ENCODE data around the gene LMX1B.
"Not testable (repeated sequence)": the region's sequence is repeated elsewhere in the genome, so short reads cannot be mapped to it uniquely, and the experiment has no call there.

LMX1B gene

DNA sequence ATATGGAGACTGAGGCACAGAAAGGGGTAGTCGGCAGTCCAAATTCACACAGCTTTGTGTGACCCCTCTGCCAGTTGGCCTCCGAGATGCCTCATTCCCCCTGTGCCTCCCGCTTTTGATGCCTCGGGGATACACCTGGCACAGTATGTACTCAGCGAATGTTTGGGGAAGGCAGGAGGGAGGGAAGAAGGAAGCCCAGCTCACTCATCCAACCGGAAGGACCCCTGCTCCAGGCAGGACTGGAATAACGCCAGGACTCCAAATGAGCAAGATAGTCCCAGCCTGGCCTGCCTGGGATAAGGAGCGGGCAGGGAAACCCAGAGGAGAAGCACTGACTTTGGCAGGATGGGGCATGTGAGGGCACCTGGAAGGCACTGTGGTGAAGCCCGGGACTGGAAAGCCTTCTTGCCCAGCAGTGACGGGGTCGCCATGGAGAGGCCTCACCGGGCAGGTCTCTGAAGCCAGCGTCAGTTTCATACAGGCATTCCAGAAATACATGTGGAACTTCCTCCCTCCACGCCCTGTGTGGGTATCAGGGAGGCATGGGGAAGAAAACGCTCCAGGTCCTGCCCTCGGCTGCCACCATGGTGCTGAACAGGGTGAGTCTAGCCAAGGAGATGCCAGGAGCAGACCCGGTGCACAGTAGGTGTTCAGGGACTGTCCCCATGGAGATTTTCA lies 20.3 kb downstream of the LMX1B start:
- DNase-seq (ENCODE audit: low read depth) = no peak

DNA sequence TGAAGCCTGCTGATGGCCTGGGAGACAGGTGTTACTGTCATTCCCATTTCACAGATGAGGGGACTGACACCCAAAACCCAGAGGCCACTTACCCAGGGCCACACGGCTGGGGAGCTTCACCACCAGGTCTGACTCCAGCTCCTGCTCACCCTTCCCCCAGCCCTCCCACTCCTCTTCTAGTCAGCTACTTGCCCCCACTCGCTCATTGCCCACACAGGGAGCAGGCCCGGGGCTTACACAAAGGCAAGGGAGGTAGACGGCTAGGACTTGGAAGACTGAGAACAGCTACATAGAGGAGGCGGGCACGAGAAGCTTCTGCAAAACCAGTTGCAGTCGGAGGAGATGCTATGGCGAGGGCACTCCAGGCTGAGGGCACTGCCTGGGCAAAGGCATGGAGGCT lies 21.3 kb downstream of the LMX1B start:
- DNase-seq (ENCODE audit: low read depth) = no peak

DNA sequence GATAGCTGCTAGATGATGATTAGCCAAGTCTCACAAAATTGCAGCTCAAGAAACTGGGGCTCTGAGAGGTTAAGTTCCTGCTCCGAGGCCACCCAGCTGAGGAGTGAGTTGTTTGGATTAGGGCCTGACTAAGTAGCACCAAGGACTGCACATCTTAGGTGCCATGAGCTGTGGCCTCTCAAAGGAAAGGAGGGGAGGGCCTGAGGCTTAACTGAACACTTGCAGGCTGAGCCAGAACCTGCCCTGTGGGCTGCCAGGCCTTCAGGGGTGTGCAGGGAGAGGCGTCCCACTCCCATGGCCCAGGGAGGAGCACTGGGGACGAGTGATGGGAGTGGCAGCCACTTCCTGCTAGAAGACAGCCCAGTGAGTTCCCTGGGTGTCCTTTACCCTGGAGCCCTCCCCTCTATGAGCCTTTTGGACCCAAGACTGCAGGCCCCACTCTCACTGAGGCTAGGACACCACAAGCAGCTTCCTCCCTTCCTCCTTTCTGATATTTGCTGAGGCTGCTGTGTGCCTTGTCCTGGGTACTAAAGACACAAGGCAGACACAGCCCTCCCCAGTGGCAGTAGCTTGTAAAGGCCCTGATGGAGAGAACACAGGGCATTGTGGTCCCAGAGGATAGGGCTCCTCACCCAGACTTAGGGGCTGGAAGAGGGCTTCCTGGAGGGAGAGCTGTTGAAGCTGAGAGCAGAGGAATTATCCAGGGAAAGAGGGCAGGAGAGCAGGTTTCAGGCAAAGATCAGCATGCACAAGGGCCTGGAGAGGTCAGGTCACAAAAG lies 22.1 kb downstream of the LMX1B start:
- no peak for DNase-seq (ENCODE audit: low read depth)

DNA sequence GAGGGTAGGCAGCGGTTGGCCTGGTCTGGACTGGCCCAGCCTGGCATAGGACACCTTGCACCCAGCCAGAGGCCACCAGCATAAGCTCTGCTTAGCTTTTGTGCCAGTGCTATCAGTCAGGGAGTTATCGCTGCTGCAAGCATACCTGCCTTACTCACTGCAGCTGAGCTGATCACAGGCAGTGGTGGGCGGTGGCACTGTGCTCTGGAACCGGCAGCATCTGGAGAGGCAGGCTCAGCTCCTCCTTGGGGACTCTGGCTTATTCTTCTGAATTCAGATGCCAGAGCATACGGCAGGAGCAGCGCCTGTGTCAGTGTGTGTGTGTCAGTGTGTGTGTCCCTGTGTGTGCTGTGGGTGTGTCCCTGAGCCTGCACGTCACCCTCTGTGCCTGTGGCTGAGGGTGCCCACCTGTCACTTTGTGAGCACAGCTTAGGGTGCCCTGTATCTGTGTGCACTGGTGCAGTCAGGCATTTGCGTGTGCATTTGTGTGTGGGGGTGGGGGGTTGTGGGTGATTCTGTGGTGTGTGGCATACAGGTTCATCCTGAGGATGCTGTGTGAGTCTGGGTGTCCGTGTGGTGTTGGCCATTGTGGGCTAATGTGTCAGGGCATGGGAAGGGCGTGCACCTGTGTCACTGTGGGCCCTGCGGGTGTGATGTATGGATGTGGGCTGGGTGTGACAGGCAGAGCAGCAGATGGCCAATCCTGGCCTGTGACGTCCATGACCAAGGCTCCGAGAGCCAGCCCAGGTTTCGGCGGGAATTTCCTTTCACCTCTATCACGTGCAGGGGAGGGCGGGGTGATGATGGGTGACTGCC lies 23.5 kb downstream of the LMX1B start:
- no peak for DNase-seq (ENCODE audit: low read depth)

DNA sequence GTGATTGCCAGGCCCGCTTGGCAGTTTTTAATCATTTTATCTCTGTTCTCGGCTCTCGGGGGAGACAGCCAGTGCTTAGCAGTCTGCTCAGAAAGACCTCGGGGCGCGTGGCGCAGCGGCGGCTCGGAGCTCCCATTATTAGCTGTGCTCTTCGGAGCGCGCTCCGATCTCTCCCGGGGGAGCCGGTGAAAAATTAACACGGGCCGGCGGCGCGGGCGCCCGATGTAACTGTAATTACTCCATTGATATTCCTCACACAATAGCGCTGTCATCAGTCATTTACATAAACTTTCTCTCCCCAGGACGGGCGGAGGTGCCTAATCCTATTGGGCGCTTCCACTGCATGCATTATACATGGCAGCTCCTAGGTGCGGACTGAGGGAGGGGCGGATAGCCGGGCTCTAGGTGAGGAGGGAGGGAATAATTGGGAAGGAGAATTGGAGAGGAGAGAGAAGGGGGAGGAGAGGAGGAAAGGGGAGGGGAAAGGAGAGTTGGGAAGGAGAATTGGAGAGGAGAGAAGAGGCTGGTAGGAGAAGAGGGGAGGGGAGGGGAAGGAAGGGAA lies 24.9 kb downstream of the LMX1B start:
- DNase-seq (ENCODE audit: low read depth) = no peak

DNA sequence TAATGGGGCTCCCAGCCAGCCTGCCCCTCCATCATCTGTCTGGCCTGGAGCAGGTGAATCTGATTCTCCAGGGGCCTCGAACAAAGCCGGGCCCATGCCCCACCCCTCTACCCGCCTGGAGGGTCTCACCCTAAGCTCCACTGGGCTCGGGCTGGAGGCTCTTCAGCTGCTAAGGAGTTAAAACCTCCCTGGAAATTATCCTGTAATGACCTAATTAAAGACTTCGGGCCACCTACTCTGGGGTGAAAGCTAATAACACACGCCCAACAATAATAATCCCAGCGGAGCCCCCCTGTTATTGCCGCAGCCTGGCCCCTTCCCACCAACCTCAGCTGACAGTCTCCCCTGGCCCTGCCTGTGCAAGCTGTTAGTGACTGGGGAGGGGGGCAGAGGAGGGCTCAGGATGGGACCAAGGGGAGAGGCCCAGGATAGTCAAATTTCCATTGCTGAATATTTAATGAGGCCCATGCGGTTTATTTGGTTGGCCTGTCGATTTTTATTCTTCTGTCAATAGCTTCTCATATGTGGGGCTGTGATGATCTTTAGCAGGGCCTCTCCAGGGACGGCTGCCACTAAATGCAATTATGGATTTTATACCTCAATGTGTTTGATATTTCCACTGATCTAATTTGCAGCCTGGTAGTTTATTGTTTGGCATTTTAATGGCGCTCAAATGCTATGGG lies 25.7 kb downstream of the LMX1B start:
- DNase-seq (ENCODE audit: low read depth) = no peak

DNA sequence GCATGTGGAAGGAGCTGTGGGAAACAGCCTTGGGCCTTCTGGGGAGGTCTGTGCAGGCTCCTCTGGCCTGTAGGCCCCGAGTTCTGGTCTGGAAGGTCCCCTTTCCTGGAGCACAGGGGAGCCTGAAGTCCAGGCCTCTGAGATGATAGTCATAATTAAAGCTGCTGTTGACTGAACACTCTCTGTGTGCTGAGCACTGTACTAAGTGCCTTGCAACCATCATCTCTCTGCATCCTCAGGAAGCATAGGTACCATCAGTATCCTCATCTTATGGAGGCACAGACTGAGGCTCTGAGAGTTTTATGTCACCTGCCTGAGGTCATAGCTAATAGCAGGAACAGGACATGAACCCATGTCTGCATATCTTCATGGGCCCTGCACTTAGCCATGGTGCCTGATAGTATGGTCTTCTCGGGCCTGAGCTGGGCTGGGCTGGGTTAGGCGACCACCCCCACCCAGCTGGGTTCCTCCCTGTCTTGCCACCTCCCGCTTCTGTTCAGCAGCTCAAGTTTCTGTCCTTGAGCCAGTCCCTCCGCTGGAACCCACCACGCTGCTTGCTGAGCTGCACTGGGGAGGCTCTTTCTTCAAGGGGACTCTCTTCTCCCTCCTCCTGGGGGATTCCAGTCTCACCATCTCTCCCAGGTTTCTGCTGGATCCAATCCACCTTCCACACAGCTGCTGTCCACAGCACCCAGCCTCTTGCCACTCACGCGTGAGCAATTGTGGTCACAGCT lies 27.6 kb downstream of the LMX1B start:
- DNase-seq (ENCODE audit: low read depth) = no peak

DNA sequence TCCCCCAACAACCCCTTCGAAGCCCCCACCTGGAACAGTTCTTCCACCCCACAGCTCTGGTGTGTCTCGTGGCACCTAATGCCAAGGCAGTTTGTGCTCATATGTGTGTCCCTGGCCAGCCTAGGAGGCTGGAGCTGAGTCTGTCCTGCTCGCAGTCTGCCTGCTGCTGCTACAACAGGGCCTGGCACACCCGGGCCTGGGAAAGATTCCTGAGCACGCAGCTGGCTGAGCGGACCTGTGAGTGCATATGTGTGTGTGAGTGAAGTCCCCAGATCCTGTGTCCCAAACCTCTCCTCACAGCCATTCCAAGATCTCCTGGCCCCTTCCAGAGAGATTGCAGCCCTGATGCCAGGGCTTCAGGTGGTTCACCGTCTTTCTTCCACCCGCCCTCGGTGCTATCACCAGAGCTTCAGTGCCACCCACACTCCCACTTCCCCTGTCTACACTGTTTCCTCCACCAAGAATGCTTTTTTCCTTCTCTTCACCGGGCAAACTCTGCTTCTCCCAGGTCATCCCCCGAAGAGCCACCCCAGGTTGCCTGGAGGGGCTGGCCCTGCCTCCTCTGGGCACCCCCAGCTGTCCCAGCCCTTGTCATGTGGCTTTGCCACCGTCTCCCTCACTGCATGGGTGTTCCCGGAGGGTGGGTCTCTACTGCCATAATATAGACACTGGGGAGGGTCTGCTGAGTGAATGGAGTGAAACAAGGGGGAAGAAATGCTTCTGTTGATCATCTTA lies 28.4 kb downstream of the LMX1B start:
- DNase-seq (ENCODE audit: low read depth) = no peak

DNA sequence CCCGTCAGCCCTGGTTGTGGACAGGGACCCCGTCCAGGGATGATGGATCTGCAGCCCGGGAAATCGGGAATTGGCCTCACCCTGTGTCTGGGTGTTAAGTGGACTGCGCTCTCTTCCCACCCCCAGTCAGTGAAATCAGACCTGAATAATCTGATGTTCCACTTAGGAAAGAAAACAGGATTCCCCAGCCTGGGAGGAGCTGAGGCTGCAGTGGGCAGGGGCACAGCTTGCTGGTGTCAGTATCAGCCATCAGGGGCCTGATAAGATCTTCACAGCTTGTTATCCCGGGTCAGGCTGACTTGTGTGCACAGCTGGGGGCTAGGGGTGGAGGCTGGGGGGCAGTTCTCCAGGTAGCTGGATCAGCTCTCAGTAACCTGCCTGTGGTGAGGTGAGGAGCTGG lies 29.1 kb downstream of the LMX1B start:
- DNase-seq (ENCODE audit: low read depth) = no peak

DNA sequence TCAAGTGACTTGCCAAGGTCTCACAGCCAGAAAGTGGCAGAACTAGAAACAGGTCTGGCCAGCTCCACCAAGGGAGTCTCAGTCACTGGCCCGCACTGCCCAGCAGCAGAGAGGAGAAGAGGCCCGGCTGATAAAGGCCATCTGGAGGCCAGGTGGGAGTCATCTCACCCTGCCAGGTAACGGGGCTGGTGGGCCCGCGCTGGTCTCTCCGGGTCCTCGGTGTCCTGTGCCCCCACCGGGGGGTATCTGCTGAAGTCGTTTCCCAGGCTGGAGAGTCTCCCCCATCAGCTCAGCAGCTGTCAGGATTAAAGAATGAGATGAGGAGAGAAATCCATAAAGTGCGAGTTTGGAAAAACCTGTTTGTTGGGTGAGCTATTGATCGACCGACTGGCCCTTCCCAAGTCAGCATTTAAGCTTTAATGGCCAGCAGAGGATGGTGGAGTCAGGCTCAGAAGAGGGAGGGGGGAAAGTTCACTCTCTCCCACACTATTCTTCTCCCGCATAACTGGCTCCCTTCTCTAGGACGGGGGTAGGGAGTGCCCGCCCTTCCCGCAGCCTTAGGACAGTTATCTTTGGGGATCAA lies 30.3 kb downstream of the LMX1B start:
- no peak for DNase-seq (ENCODE audit: low read depth)

DNA sequence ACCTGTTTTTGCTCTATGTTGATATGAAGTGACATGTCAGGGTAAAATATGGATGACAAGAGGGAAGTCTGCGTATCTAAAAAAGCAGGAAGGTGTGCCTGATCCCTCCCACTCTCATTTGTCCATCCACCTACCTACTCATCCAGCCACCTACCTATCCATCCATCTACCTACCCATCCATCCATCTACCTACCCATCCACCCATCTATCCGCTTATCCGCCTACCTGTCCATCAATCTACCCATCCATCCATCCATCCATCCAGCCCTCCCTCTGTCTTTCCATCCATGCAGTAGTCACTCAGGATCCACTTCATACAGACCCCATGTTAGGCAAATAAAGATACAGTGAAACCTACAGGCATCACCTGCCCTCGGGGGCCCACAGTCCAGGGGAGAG lies 32.4 kb downstream of the LMX1B start:
- DNase-seq (ENCODE audit: low read depth) = no peak

DNA sequence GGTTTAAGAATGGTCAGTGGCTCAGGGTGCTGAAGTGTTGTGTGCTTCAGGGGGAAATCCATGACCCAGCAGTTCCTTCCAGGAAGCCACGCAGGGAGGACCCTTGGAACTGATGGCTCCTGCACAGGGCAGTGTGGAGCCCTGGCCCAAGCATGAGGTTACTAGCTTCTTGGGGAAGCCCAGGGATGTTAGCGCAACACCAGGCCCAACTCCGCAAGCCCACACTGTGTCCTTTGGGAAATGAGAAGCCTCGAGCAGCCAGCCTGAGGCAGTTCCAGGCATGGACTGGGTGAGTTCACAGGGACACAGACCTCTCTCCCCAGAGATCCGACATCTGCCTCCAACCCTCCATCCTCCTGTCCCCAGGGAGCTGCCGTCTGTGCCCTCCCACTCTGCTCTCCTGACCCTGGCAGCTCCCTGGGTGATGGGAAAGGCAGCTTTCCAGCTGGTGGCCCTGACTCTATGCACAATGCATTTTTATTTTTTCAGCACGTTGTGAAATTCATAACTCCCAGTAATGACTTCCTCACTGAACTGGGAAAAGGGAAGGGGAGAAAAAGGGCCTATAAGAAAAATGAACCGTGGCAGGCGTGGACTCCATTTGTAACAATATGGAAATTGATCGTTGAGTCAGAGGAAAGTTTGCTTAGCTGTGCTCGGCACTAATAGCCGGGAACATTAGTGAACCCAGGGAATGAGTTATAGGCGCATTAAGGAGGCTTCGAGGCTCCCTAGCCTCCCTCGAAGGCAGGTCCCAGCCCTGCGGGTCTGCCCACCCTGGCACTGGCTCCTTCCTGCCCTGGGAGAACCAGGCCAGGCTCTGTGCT lies 34.1 kb downstream of the LMX1B start:
- no peak for DNase-seq (ENCODE audit: low read depth)

DNA sequence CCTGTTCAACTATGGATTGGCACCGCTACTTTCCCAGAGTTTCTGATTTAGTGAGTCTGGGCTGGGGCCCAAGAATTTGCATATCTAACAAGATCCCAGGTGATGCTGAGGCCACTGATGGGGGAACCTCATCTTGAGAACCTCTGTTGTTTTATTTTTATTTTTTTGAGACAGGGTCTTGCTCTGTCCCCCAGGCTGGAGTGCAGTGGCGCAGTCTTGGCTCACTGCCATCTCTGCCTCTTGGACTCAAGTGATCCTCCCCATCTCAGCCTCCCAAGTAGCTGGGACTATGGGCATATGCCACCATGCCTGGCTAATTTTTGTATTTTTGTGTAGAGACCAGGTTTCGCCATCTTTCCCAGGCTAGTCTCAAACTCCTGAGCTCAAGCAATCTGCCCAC lies 35.7 kb downstream of the LMX1B start:
- DNase-seq (ENCODE audit: low read depth) = no peak

DNA sequence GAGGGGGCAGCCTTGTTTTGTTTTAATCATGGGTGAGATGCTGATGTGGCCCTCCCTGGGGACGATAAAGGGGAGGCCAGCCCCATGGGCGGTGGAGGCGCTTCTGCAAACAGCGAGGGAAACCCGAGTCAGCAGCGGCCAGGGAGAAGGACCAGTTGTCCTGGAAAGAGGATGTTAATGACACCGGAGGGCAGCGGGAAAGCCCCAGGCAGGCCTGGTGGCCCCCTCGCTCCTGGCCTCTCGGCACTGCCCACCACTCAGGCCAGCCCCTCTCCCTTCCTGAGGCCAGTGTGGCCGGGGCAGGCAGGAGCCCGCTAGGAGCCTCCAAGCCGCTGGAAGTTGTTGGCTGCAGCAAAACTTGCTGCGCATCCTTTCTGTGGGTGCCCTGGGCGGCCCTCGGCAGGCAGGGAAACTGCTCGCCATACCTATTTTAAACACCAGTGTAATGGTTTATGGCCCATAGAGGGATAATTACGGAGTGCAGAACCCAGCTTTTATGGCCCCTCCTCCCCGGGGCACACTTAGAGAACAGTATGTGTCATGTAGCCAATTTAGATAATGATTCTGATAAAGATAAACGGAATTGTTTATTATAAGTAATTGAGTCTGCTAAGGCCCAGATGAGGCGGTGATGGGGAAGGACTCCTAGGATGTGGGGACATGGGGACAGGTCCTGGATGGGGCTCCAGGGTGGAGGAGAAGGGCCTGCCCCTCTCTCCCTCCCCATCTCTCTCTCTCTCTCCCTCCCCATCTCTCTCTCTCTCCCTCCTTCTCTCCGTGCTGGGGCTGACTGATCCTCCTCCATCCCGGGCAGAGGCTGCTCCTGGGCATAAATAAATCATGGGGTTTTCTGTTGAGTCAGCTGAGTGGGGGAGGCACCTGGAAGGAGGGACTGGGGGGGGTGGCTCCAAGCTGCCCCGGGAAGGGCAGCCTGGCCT lies 36.9 kb downstream of the LMX1B start:
- no peak for DNase-seq (ENCODE audit: low read depth)

DNA sequence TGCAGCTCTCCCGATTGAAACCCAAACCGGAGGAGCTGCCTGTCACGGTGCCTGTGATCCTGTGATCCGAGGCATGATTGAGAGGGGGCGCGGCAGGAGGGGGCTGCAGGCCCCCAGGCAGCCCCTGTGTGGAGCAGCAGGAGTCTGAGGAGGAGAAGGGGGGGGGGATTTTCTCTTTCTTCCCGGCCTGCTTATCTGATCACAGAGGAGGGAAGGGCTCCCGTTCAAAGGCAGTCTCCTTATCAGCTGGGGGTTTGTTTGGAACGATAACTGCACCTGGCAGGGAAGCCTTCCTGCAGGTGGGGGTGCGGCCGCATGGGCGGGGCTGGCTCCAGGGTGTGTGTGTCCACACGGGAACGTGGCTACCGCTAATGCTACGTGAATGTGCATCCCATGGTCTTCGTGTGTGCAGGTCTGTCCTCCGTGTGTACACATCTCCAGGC lies 38.4 kb downstream of the LMX1B start:
- no peak for DNase-seq (ENCODE audit: low read depth)

DNA sequence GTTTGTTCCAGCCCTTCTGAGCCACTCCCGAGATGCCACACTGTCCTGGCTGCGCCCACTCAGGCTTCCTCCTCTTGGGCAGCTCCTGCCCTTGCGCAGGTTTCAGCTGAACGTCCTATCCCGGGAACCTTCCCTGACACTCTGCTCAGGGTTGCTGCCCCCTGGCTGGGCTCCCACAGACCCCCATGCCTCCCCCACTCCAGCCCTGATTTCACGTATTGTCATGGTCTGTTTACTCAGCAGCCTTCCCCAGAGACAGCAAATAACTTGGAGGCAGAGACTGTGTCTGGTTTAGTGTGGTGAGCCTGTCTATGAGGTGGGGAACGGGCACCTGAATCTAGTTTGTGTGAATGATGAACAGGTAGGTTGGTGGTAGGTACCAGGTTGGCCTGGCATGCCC lies 40.4 kb downstream of the LMX1B start:
- DNase-seq (ENCODE audit: low read depth) = no peak

DNA sequence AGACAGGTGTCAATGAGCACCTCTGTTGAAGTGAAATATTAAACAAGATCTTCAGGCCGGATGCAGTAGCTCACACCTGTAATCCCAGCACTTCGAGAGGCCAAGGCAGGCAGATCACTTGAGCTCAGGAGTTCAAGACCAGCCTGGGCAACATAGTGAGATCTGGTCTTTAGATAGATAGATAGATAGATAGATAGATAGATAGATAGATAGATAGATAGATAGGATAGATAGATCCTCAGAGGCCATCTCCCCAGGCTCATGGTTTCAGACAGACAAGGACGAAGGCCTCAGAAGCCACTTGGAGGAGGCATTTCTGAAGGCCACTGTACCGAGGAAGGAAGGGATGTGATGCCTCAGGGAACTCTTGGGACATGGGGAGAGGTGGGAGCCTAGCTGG lies 42.5 kb downstream of the LMX1B start:
- DNase-seq (ENCODE audit: low read depth) = not testable (repeated sequence)

DNA sequence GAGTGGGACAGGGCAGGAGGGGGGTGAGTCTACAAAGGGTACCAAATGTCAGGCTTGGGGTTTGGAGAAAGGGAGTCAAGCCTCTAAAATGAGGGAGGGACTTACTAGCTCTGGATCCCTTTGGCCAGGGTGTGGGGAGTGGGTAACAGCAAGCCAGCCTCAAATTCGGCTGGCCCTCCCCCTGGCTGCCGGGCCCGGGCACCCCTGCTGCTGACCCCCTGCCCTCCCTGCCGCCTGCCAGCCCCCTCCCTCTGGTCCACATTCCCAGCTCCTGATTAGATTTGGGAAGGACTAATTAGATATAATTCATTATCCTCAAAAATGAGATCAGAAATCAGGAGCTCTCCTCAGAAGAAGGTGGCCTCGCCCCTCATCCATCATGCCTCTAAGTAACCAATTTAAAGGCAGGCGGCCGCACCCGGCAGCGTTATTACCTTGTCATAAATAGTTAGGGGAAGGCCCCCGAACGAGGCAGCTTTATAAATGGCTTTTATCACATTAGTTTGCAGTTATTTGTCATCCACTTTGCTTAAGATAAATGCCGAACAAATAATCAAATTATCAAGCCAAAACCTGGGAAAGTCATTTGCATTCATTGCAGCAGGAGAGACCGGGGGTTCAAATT lies 44.6 kb downstream of the LMX1B start:
- no peak for DNase-seq (ENCODE audit: low read depth)

Measured in activated T-cell treated with anti-CD3 and anti-CD28 coated beads for 24 hours (primary cell).